DND-41 (cell line): ENCODE measurements around the gene DCDC1.

Experiments used
- CTCF ChIP-seq: IDR thresholded peaks from 2 replicates; pipeline ENCODE4 v1.5.1; 2012; ENCODE audit warnings: borderline replicate concordance, low read length, moderate library complexity, mild to moderate bottlenecking; ENCODE audit not compliant: poor library complexity, severe bottlenecking; ENCODE audit errors: extremely low read depth
- EZH2 ChIP-seq: IDR thresholded peaks from 3 replicates; pipeline ENCODE4 v1.6.1; 2012; ENCODE audit warnings: borderline replicate concordance, low read depth, mild to moderate bottlenecking, moderate library complexity, low read length, inconsistent platforms; ENCODE audit not compliant: severe bottlenecking

GRCh38 chr11:31141789-31142188 is 227.8 kb downstream of the DCDC1 start:
- no peak for TF ChIP-seq CTCF
- no peak for TF ChIP-seq EZH2
